ENCODE results near the gene RYR2.

DNA sequence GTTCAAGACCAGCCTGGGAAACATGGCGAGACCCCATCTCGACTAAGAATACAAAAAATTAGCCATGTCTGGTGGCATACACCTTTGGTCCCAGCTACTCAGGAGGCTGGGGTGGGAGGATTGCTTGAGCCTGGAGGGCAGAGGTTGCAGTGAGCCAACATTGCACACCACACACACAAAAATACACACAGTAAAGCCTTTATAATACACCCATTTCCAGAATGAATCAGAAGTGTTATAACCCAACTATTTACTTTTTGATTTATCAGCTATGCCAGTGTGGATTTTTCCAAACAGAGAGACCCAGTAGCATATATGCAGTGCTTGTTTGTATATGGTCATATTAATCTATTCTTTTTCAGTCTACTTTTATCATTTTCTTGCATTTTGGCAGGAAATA is 648.7 kb downstream of the RYR2 start:
- TF ChIP-seq CTCF (IDR thresholded peaks at IDR 0.05) = no peak
- no peak for TF ChIP-seq POLR2A (IDR thresholded peaks at IDR 0.05)
- TF ChIP-seq EP300 (IDR thresholded peaks at IDR 0.05) = no peak
